MCF 10A (cell line): Measurements from ENCODE around the gene DEXI. TPM values are rescaled to one million over a fixed set of nuclear protein-coding genes. Genes with fewer than 3 reads are reported as not detected.
"Not testable (repeated sequence)": the region's sequence is repeated elsewhere in the genome, so short reads cannot be mapped to it uniquely, and the experiment has no call there.

Experiments
- BruUV-seq: library from RNA; stranded (reverse); fragments of 400-500 nt; replicated peaks from 2 replicates; lab custom pipeline; 2021; lab: Mats Ljungman, UMichigan
- CTCF ChIA-PET: fragments of 300-600 bp; sonication (Branson Sonifier 250); formaldehyde crosslinking; extraction: SDS; loops from one replicate; lab custom pipeline; 2021; ENCODE audit warnings: antibody characterized with exemption, inconsistent platforms; lab: Yijun Ruan, JAX
- POLR2A ChIA-PET: fragments of 300-600, 350-650 bp; sonication (Branson Sonifier 250); formaldehyde crosslinking; extraction: SDS; loops from one replicate; lab custom pipeline; 2020; ENCODE audit warnings: antibody characterized with exemption, inconsistent platforms; lab: Yijun Ruan, JAX
- DNase-seq: peaks from one replicate; pipeline ENCODE4 v3.0.0-alpha.2; 2018; ENCODE audit not compliant: unreplicated experiment
- H3K27ac Mint-ChIP-seq: one replicate; pipeline ENCODE4 v1.8.0; 2022; ENCODE audit warnings: mild to moderate bottlenecking, low read depth, mixed read lengths; ENCODE audit not compliant: unreplicated experiment
- H3K27me3 Mint-ChIP-seq: one replicate; pipeline ENCODE4 v1.8.0; 2022; ENCODE audit warnings: mixed read lengths; ENCODE audit not compliant: insufficient read depth, unreplicated experiment
- H3K36me3 Mint-ChIP-seq: one replicate; pipeline ENCODE4 v1.8.0; 2022; ENCODE audit warnings: mild to moderate bottlenecking, moderate library complexity, mixed read lengths; ENCODE audit not compliant: insufficient read depth, unreplicated experiment
- H3K4me1 Mint-ChIP-seq: one replicate; pipeline ENCODE4 v1.8.0; 2022; ENCODE audit warnings: mixed read lengths; ENCODE audit not compliant: insufficient read depth, unreplicated experiment
- H3K4me3 Mint-ChIP-seq: one replicate; pipeline ENCODE4 v1.8.0; 2022; ENCODE audit warnings: mild to moderate bottlenecking, moderate library complexity, mixed read lengths; ENCODE audit not compliant: unreplicated experiment
- H3K9me3 Mint-ChIP-seq: one replicate; pipeline ENCODE4 v1.8.0; 2022; ENCODE audit warnings: mixed read lengths; ENCODE audit not compliant: unreplicated experiment
- intact Hi-C: fragments of 100-400 bp; cut with micrococcal nuclease; formaldehyde crosslinking; loops from 2 replicates; pipeline ENCODE4 v1.14.1; 2022
- total RNA-seq: library from RNA; stranded (reverse); gene quantifications from 2 replicates; pipeline ENCODE4 v1.2.3, GENCODE V29; 2022
- TF ChIP-seq, protein P1 (sequence below): fragments of 200-600 bp; IDR thresholded peaks from one replicate; pipeline ENCODE4 v1.8.0; 2022; ENCODE audit warnings: antibody characterized with exemption, mild to moderate bottlenecking; ENCODE audit not compliant: unreplicated experiment

DEXI gene
- total RNA-seq, 1 experiment from 2014 or later = 24.1 TPM

DNA sequence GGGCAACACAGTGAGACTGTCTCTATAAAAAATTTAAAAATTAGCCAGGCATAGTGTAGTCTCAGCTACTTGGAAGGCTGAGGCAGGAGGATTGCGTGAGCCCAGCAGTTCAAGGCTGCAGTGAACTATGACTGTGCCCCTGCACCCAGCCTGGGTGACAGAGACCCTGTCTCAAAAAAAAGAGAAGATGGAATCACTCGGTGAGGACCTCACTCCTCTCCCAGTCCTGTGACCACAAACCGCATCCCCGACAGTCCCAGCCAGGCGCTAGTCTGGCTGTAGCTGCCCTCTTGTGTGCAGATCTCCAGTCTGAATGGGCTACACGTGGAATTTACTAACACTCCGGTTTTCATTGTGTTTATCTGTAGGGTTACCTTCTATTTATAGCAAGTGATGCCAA lies 11.1 kb downstream of the DEXI start:
- BruUV-seq = no TSS peak
- intact Hi-C loops = no loop called here
- H3K36me3 Mint-ChIP-seq = peaks cover 49% of the 10 kb centered on the region
- no peak for DNase-seq
- no peaks in the 10 kb centered on the region for H3K4me1 Mint-ChIP-seq
- ChIA-PET POLR2A (interaction anchor here (0.7 kb wide), 1 partner anchor 416 kb away, joined by 6 read pairs; no protein-coding TSS in a partner anchor), CTCF (no interaction called here)
- no peaks in the 10 kb centered on the region for H3K9me3 Mint-ChIP-seq
- H3K27ac Mint-ChIP-seq = no peak overlapping the region
- H3K27me3 Mint-ChIP-seq = no peaks in the 10 kb centered on the region
- H3K4me3 Mint-ChIP-seq = no peak overlapping the region
- TF ChIP-seq, protein P1, sequence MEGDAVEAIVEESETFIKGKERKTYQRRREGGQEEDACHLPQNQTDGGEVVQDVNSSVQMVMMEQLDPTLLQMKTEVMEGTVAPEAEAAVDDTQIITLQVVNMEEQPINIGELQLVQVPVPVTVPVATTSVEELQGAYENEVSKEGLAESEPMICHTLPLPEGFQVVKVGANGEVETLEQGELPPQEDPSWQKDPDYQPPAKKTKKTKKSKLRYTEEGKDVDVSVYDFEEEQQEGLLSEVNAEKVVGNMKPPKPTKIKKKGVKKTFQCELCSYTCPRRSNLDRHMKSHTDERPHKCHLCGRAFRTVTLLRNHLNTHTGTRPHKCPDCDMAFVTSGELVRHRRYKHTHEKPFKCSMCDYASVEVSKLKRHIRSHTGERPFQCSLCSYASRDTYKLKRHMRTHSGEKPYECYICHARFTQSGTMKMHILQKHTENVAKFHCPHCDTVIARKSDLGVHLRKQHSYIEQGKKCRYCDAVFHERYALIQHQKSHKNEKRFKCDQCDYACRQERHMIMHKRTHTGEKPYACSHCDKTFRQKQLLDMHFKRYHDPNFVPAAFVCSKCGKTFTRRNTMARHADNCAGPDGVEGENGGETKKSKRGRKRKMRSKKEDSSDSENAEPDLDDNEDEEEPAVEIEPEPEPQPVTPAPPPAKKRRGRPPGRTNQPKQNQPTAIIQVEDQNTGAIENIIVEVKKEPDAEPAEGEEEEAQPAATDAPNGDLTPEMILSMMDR = no peak

DNA sequence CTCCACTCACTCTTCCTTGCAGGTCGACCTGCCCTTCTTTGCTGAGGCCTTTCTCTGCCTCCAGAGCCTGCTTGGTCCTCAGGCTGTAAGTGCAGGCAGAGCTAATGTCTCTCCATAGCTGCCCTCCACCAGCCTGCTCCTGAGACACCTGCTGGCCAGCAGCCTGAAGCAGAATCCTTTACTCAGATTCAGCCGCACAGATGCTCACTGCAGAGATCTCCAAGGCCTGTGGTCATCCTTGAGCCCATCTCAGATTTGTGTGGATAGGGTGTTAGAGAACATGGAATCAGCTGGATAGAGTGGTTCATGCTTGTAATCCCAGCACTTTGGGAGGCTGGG lies 11.5 kb downstream of the DEXI start:
- POLR2A ChIA-PET = interaction anchor here (0.7 kb wide), 1 partner anchor 416 kb away, joined by 6 read pairs; no protein-coding TSS in a partner anchor
- TF ChIP-seq, protein P1 = no peak
- intact Hi-C loops = no loop called here

DNA sequence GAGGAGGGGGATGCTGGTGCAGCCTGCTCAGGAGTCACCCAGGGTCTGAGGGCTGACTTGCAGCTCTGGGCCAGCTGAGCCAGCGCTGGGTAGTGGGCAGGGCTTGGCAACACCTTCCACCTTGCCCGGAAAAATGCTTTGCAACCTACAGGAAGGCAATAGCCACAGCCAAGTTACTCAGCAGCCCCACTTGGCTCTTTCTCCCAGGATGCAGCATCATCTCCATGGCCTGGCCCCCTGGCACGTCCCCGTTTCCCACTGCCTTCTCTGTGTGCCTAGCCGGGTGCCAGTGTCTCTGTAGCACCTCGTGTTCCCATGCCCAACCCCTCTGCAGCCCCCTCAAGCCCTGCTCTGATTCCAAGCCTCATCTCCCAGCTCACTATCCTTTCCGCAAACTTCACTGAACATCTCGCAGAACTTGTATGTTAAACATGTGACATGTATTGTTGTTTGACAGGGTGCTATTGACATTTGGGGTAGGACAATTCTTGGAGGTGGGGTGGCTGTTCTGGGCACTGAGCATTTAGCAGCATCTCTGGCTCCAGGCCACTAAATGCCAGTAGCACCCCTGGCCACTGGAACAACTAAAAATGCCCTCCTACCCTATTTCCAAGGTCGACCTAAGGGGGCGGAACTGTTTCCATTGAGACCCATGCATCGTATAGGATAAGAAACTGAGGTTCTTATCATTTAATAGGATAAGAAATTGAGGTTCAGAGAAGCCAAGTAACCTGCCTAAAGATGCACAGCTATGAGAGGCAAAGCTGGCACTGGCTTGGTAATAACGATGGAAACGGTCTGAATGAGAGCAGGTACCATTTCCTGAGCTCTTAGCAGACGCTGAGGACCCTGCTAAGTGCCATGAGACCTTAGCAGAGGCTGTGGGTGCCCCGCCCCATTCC lies 12.2 kb downstream of the DEXI start:
- TF ChIP-seq, protein P1 = no peak
- CTCF ChIA-PET = interaction anchor here (0.6 kb wide), 1 partner anchor 1091 kb away, joined by 3 read pairs; no protein-coding TSS in a partner anchor
- H3K36me3 Mint-ChIP-seq = peaks cover 44% of the 10 kb centered on the region

More for the DNA sequence above, 11.5 kb downstream of the DEXI start:
- Mint-ChIP-seq H3K9me3 (no peaks in the 10 kb centered on the region), H3K4me3 (no peak overlapping the region), H3K27me3 (no peaks in the 10 kb centered on the region), H3K36me3 (peaks cover 47% of the 10 kb centered on the region), H3K27ac (no peak overlapping the region), H3K4me1 (no peaks in the 10 kb centered on the region)
- BruUV-seq = no TSS peak
- no peak for DNase-seq
- CTCF ChIA-PET = interaction anchor here (0.6 kb wide), 1 partner anchor 1092 kb away, joined by 3 read pairs; no protein-coding TSS in a partner anchor

DNA sequence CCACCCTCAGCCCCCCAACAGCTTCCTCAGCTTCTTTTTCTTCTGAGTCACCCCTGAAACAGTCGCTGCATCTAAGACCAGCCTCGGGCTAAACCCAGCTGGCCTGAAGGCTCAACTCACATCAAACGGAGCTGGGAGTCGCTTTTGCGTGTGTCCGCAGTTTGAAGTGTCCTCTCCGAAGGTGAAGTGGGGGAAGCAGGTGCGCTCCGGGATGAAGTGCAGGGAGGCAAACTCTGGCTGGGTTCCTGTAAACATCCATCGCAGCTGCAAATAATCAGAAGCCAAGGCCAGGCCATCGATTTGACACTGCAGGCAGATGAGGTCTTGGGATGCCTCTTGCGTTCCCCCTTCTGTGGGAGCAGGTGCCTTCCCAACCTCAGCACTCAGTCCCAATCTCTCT lies 13.2 kb downstream of the DEXI start:
- H3K4me3 Mint-ChIP-seq, BruUV-seq, H3K27ac Mint-ChIP-seq, DNase-seq, H3K27me3 Mint-ChIP-seq, H3K9me3 Mint-ChIP-seq, H3K4me1 Mint-ChIP-seq, intact Hi-C loops: not testable (repeated sequence)
- ChIA-PET CTCF (interaction anchor here (1.7 kb wide), 1 partner anchor 10 kb away, joined by 8 read pairs; no protein-coding TSS in a partner anchor), POLR2A (interaction anchor here (1.3 kb wide), 1 partner anchor 8 kb away, joined by 3 read pairs; no protein-coding TSS in a partner anchor)
- peaks cover 44% of the 10 kb centered on the region for H3K36me3 Mint-ChIP-seq

More for the DNA sequence above, 12.2 kb downstream of the DEXI start:
- no peak overlapping the region for H3K4me3 Mint-ChIP-seq
- DNase-seq = no peak
- no peaks in the 10 kb centered on the region for H3K27me3 Mint-ChIP-seq
- no TSS peak for BruUV-seq
- H3K27ac Mint-ChIP-seq = peak overlapping the region; percentile 16
- POLR2A ChIA-PET = interaction anchor here (0.7 kb wide), 1 partner anchor 415 kb away, joined by 6 read pairs; no protein-coding TSS in a partner anchor
- no peaks in the 10 kb centered on the region for H3K9me3 Mint-ChIP-seq
- intact Hi-C loops = no loop called here
- H3K4me1 Mint-ChIP-seq = no peaks in the 10 kb centered on the region
